LoVo (cell line): ENCODE data around the gene ZNF75A.
"Not testable (repeated sequence)": the region's sequence is repeated elsewhere in the genome, so short reads cannot be mapped to it uniquely, and the experiment has no call there.

Experiments used
- DNase-seq: peaks from one replicate; pipeline ENCODE4 v3.0.0-alpha.2; 2016; ENCODE audit warnings: low spot score

ZNF75A gene

DNA sequence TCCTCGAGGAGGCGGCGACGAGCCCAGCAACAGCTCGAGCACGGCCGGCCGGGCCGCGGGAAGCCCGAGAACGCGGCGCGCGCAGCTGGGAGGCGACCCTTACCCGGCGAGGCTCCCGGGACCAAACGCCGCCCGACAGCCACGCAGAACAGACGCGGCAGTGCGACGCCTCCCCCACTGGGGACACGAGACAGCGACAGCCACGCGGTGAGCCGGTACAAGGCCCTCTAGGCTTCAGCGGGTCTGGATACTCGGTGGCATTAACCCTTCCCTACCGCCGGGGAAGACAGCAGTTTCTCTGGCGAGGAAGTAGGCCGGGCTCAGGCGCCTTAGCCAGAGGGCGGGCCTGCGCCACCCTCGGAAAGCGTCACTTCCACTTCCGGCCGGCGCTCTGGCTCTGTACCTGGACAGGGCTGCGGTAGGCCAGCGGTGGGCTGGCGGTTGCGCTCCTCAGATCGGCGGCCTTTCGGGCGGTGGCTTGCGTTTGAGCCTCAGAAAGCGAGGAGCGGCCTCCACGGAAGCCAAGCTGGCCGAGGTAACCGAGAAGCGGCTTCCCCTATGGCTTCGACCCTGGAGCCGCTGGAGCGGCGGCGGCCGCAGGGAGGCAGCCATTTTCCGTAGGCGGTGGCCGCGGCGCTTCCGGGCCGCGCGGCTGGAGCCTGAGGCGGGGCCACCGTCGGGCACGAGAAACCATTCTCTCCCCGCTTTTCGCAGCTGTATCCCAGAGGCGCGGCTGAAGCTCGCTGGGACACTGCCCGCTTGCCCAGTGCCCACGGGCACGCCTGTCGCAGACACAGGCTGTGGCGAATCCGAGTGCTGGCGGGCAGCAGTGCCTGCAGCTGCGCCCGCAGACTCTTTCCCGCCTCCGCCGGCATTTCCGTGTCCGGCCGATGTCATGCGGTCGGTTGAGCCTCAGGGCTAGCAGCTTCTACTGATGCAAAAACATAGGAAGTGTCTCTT is at the start of gene ZNF75A, which contains the start of gene TIGD7:
TSS of gene ZNF75A (plus strand) at position 389 of the 960 bp plus-strand sequence. CDS start 2,932 bp downstream, outside the sequence.
TSS of gene TIGD7 (minus strand) at position 322 of the 960 bp plus-strand sequence. CDS start 4,816 bp downstream, outside the sequence.
- peak; percentile 65 for DNase-seq

- no peak for DNase-seq
Observed at GRCh38 chr16:3256146-3256865, 49.0 kb upstream of the ZNF75A start, which contains the start of gene MEFV. TSS of gene MEFV (minus strand) at chr16:3256633. CDS start at chr16:3256587, 46 bp downstream.

- no peak for DNase-seq
Observed at GRCh38 chr16:3256866-3257465, 48.3 kb upstream of the ZNF75A start.

- no peak for DNase-seq
Observed at GRCh38 chr16:3259836-3260235, 45.5 kb upstream of the ZNF75A start.

GRCh38 chr16:3262517-3262916 is 42.8 kb upstream of the ZNF75A start:
- no peak for DNase-seq

GRCh38 chr16:3264137-3265036 is 40.9 kb upstream of the ZNF75A start:
- peak; percentile 98 for DNase-seq

DNA sequence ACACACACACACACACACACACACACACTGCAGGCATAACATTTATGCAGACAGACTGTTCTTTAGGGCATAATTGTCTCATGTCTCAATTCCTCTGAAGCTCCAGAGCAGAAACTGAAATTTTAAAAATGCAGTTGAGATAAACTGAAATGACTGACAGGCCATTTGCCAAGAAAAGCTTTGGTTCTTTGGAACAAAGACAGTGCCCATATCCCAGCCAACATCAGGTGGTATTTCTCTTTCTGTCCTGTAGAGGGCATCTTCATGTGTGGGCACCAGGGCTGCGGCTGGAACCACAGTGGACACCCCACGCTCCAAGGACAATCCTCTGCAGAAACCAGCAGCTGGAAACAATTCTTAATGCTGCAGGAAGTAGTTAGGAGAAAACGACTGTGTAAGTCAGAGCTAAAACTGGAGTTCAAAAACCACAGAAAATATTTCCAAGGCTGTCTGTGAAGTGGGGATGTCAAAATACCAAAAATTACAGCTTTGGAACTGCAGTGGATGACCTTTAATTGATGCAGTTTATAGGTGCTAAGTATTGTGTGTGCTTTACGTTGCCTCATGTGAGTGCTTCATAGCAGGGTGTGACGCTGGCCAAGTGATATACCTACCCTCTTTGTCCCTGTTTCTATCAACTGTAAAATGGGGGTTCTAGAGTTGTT is 38.3 kb upstream of the ZNF75A start:
- DNase-seq = peak; percentile 37

DNA sequence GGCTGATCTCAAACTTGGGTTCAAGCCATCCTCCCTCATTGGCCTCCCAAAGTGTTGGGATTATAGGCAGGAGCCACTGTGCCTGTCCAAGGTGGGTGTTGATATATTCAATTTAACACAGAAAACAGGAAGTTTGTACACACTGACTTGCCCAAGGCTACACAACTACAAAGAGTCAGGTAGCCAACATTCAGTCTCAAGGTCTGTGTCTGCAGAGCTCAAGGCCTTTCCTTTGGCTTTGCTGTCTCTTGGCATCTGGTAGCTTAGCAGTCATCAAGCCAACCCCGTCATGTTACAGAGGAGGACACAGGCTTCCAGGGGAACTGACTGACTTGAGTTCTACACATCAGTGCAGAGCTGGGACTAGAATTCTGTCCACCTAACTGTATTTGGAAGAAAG is 37.0 kb upstream of the ZNF75A start:
- DNase-seq = no peak

GRCh38 chr16:3270718-3271117 is 34.6 kb upstream of the ZNF75A start:
- not testable (repeated sequence) for DNase-seq

- not testable (repeated sequence) for DNase-seq
Observed at GRCh38 chr16:3271281-3271680, 34.0 kb upstream of the ZNF75A start.

DNA sequence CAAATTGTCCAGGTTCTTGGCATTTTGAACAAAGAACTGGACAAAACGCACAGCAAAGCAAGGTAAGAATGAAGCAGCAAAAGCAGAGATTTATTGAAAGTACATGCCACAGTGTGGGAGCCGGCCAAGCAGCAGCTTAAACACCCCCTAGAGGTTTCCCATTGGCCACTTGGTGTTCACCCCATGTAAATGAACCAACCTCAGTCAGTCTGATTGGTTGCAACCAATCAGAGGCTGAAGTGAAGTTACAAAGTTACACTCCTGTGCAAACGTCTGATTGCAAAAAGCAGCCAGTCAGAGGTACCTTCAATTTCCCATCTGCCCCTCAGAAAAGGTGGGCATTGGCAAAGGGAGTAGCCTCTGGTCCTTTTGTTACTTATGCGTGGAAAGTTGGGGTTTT is 30.8 kb upstream of the ZNF75A start:
- no peak for DNase-seq

DNA sequence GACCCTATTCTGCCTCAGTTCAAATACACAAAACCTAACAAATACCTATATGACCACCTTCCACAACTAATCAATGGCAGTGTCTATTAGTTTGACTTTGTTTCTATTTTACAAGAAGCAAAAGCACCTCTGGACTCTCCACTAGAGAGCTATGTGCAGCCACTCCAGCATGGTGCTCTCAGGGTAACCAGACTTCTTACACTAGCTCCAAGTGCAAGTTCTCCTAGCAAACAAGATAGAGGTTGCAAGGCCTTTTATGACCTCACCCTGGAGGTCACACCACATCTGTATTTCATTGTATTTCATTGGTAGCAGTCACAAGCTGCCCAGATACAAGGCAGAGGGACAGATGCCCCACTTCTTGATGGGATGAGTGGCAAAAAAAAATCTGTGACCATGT is 30.4 kb upstream of the ZNF75A start:
- DNase-seq = no peak

DNA sequence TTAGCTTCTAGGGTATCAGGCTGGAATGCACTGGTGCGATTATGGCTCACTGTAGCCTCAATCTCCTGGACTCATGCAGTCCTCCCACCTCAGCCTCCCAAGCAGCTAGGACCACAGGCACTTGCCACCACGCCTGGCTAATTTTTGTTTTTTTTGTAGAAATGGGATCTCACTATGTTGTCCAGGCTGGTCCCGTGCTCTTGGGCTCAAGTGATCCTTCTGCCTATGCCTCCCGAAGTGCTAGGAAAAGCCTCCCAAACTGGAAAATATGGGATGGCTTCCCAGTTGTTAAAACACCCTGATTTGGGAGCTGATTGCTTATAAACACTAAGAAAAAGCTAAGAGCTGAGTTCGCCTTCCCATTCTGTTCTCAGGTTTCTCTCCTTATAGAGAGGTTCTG is 28.6 kb upstream of the ZNF75A start:
- DNase-seq = no peak

- no peak for DNase-seq
Observed at GRCh38 chr16:3281222-3281820, 24.0 kb upstream of the ZNF75A start.

DNA sequence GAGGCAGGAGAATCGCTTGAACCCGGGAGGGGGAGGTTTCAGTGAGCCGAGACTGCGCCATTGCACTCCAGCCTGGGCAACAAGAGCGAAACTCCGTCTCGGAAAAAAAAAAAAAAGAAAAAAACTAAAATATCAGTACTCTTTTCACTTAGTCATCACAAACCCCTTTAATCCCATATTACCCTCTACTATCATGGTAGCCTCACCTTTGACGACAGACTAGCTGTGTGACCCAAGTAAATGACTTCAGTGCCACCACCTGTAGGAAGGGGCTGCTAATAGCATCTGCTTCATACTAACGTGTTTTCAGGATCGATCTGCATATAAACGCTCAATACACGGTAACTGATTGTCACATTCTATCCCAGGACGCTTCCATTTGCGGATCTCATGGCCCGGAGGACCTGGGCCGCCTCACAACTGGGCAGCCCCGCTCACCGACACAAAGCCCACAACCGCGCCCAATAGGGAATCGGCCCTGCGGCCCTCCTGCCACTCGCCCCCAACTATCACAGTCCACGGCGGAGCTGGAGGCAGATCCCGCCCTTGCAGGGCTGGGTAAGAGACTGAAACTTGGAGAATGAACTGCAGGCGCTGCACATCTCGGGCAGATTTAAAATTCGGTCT is 23.1 kb upstream of the ZNF75A start:
- DNase-seq = no peak

GRCh38 chr16:3282730-3283542 is 22.4 kb upstream of the ZNF75A start, which contains the start of gene ZNF263:
TSS of gene ZNF263 (plus strand) at chr16:3283491. CDS start at chr16:3283819, 328 bp downstream.
- DNase-seq = peak; percentile 97

DNA sequence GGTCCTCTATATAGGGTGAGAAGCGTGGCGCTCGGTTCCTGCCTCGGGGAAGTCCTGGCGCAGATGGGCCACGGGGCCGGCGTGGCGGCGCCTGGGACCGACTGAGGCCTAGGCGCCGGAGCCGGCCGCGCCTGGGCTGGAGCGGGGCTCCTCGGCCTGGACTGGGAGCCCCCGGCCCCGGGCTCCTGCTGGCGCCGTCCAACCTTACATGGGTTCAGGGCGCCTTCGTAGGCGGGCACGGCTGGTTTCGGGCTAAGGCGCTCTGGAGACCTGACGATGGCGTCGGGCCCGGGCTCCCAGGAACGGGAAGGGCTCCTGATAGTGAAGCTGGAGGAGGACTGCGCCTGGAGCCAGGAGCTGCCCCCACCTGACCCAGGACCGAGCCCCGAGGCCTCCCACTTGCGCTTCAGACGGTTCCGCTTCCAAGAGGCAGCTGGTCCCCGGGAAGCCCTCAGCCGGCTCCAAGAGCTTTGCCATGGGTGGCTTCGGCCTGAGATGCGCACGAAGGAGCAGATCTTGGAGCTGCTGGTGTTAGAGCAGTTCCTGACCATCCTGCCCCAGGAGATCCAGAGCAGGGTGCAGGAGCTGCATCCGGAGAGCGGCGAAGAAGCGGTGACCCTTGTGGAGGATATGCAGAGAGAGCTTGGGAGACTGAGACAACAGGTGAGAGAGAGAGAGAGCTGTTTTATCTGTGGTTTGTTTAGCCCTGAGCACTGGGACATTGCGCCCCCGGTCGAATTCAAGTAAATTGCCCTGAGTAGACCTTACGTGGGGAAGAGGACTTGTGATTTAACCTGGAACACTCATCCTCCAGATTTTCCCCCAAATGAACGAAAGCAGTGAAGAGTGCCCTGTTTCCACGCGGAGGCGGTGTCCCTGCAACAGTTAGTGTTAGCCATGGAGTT is 21.5 kb upstream of the ZNF75A start:
- no peak for DNase-seq

DNA sequence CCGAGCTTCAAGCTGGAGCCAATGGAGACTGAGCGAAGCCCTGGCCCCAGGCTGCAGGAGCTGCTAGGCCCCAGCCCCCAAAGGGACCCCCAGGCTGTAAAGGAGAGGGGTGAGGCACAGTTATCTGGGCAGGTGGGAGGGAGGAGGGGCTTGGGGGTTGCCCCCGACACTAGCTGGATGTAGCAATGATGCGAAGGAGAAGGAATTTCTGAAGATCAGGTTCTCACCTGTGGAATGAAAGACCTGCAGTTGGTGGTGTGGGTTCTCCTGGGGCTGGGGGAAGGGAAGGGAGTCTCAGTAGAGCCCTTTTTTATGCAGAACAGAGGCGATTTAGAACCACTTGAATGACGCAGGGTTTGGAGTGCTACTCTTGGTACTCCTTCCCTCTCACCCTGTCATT is 20.2 kb upstream of the ZNF75A start:
- DNase-seq = no peak
